Mononuclear cell (primary cell): ENCODE results near the gene ERVK3-1. TPM values are rescaled to one million over a fixed set of nuclear protein-coding genes. Genes with fewer than 3 reads are reported as not detected.
"Not testable (repeated sequence)": the region's sequence is repeated elsewhere in the genome, so short reads cannot be mapped to it uniquely, and the experiment has no call there.

ENCODE experiments used
- H3K27me3 ChIP-seq: 2 replicates; pipeline ENCODE4 v1.6.0; 2011; ENCODE audit warnings: low read length, control low read depth; ENCODE audit not compliant: insufficient read depth
- H3K4me1 ChIP-seq: 2 replicates; pipeline ENCODE4 v1.5.1; 2011; ENCODE audit warnings: mild to moderate bottlenecking, low read length, control low read depth; ENCODE audit not compliant: insufficient read depth
- H3K4me3 ChIP-seq: 2 replicates; pipeline ENCODE4 v1.5.1; 2011; ENCODE audit warnings: mild to moderate bottlenecking, low read length, moderate library complexity
- H3K9me3 ChIP-seq: 2 replicates; pipeline ENCODE4 v1.5.1; 2011; ENCODE audit warnings: low read depth, mild to moderate bottlenecking, control low read depth, low read length
- total RNA-seq: library from RNA; depleted of rRNA; stranded (reverse); fragments of >200 nt; gene quantifications from one replicate; pipeline ENCODE4 v1.2.3, GENCODE V29; 2012

Gene ERVK3-1, protein sequence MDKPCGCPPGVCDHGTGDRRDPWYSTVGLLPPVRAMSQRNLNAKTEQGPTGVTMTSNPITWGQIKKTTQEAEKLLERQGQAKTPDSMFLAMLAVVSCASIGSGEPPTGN
- 124 TPM for total RNA-seq

DNA sequence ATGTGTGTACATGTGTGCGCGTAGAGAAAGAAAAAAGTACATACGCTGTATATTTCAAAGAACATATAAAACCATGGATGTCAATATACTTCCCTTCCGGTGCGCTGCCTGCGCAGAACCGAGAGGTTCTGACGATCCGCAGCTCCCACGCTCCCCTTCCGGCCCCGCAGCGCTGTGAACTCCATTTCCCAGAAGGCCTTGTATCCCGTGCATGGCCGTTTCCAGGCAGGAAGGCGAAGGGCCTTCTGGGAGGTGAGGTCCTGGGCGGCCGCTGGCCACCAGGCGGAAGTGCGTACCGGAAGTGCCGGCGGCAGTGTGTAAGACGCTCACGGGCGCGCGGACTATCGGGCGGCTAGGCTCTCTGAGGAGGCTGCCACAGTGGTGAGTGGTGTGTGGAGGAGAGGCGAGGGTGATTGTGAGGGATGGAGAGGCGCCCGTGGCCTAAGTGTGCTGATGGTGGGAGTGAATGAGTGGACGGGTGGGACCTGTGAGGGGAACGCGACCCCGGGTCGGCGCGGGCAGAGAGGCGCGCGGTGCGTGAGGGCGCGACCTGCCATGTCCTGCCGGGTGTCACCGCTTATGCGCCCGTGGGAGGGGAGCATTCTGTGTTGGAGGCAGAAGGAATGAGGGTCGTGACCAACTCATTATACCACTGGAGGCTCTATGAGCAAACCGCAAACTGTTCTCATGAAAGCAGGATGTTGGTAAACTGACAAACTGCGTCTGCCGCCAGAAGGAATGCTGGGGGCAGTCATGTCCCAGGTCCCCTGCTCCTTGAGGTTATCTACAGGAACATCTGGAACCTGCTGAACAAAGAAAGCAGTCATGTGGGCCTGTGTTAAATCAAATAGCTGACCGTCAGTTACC is at the start of gene ERVK3-1:
TSS of gene ERVK3-1 (plus strand) at position 313 of the 867 bp plus-strand sequence. CDS start 6,792 bp downstream, outside the sequence.
- no peaks in the 10 kb centered on the region for H3K27me3 ChIP-seq
- peaks cover 5% of the 10 kb centered on the region for H3K9me3 ChIP-seq
- peak within 1 kb of the TSS; percentile 86 for H3K4me3 ChIP-seq
- peaks cover 15% of the 10 kb centered on the region for H3K4me1 ChIP-seq

DNA sequence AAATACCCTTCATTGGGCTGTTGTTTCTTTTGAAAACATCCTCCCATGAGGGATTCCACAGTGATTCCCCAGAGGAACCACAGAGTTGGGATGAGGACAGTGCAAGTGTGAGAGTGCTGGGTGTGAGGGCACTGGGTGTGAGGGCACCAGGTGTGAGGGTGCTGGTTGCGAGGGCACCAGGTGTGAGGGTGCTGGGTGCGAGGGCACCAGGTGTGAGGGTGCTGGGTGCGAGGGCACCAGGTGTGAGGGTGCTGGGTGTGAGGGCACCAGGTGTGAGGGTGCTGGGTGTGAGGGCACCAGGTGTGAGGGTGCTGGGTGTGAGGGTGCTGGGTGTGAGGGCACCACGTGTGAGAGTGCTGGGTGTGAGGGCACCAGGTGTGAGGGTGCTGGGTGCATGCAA is 46.9 kb upstream of the ERVK3-1 start:
- H3K4me1 ChIP-seq, H3K27me3 ChIP-seq, H3K4me3 ChIP-seq: not testable (repeated sequence)
- H3K9me3 ChIP-seq = peaks cover 83% of the 10 kb centered on the region

DNA sequence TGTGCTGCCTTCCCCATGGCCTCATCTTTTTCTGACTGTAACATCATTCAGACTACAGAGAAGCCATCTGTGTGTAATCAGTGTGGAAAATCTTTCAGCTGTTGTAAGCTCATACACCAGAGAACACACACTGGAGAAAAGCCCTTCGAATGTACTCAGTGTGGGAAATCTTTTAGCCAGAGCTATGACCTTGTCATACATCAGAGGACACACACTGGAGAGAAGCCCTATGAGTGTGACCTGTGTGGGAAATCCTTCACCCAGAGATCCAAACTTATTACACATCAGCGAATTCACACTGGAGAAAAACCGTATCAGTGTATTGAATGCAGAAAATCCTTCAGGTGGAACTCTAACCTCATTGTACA is 43.6 kb upstream of the ERVK3-1 start:
- no peaks in the 10 kb centered on the region for H3K4me1 ChIP-seq
- H3K9me3 ChIP-seq = peaks cover 83% of the 10 kb centered on the region
- no peaks in the 10 kb centered on the region for H3K27me3 ChIP-seq
- no peak overlapping the region for H3K4me3 ChIP-seq

DNA sequence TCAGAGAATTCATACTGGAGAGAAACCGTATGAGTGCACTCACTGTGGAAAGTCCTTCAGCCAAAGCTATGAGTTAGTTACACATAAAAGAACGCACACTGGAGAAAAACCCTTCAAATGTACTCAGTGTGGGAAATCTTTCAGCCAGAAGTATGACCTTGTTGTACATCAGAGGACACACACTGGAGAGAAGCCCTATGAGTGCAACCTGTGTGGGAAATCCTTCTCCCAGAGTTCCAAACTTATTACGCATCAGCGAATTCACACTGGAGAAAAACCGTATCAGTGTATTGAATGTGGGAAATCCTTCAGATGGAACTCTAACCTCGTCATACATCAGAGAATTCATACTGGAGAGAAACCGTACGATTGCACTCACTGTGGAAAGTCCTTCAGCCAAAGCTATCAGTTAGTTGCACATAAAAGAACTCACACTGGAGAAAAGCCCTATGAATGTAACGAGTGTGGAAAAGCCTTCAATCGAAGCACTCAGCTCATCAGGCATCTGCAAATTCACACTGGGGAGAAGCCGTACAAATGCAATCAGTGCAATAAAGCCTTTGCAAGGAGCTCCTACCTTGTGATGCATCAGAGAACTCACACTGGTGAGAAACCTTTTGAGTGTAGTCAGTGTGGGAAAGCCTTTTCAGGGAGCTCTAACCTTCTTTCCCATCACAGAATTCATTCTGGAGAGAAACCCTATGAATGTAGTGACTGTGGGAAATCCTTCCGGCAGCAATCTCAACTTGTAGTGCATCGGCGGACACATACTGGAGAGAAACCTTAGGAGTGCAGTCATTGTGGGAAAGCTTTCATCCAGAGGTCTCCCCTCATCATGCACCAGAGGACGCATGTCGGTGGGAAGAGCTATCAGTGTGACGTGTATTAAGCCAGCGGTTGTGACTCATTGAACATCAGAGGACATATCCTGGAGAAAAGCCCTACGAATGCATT is 42.9 kb upstream of the ERVK3-1 start:
- Histone ChIP-seq H3K4me3 (no peak overlapping the region), H3K27me3 (no peaks in the 10 kb centered on the region), H3K9me3 (peaks cover 87% of the 10 kb centered on the region), H3K4me1 (no peaks in the 10 kb centered on the region)

DNA sequence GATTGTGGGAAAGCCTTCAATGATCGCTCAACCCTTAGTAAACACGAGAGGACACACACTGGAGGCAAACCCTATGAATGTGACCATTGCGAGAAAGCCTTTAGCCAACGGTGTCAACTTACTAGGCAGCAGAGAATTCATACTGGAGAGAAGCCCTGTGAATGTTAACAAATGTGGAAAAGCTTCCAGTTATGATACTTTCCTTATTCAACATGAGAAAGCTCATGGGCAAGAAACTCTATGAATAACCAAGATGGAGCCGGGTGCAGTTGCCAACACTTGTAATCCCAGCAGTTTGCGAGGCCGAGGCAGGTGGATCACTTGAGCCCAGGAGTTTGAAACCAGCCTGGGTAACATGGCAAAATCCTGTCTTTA is 42.3 kb upstream of the ERVK3-1 start:
- H3K4me1 ChIP-seq = no peaks in the 10 kb centered on the region
- H3K4me3 ChIP-seq = no peak overlapping the region
- peaks cover 81% of the 10 kb centered on the region for H3K9me3 ChIP-seq
- H3K27me3 ChIP-seq = no peaks in the 10 kb centered on the region

DNA sequence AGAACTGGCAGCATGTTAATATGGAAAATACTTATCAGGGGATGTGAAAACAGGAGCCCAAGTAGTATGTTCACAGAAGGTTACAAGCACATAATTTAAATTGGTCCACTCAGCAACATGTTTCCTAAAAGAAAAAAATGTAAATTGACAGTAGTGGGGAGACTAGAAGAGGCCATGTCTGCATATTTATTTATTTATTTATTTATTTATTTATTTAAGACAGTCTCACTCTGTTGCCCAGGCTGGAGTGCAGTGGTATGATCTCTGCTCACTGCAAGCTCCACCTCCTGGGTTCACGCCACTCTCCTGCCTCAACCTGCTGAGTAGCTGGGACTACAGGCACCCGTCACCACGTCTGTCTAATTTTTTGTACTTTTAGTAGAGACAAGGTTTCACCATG is 40.1 kb upstream of the ERVK3-1 start:
- Histone ChIP-seq H3K4me3 (no peak overlapping the region), H3K27me3 (no peaks in the 10 kb centered on the region), H3K4me1 (no peaks in the 10 kb centered on the region), H3K9me3 (peaks cover 72% of the 10 kb centered on the region)

DNA sequence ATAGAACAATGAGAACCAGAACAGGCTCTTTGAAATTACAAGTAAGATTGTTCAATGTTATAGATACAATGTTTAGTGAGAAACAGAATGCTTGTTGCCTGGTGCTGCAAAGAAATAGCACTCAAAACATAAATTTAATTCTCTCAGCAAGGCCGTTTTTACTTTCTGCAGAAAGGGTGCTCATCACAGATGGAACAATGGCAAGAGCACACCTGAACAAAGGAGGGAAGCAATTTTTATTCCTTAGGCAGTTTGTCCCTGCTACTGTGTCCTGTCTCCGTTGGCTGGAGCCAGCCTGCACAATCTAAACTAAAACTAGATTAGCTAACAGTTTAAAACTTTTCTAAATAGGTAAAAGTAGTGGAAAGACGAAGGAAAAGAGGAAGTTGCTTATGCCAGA is 36.8 kb upstream of the ERVK3-1 start:
- Histone ChIP-seq H3K4me1 (no peaks in the 10 kb centered on the region), H3K9me3 (peaks cover 40% of the 10 kb centered on the region), H3K27me3 (no peaks in the 10 kb centered on the region), H3K4me3 (no peak overlapping the region)

DNA sequence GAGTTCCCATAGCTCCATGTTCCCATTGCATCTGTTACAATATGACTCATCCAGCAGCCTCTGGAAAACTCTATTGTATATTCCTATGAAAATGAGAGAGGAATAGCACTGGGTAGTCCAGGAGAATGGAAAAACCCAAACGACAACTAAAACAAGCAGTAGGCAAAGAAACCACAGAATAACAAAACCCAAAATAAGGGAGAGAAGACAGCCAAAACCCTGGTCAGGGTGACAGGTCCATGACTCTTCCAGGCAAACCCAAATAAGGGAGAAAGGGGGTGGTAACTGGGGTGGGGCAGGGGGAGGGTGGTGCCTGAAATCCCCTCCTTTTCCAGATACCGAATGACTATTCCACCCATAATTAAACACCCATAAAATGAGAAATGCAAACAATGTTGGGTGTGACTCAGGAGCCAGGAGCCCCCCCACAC is 30.4 kb upstream of the ERVK3-1 start:
- Histone ChIP-seq H3K27me3 (no peaks in the 10 kb centered on the region), H3K4me1 (peaks cover 16% of the 10 kb centered on the region), H3K9me3 (peaks cover 3% of the 10 kb centered on the region), H3K4me3 (no peak overlapping the region)

DNA sequence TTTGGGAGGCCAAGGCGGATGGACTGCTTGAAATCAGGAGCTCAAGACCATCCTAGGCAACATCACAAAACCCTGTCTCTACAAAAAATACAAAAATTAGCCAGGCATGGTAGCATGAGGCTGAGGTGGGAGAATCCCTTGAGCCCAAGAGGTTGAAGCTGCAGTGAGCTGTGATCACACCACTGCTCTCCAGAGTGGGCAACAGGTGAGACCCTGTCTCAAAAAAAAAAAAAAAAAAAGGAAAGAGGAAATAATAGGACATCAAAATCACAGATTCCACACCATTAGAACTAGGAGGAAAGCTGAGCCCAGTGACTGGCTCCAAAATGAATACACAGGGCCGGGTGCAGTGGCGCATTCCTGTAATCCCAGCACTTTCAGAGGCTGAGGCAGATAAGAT is 29.6 kb upstream of the ERVK3-1 start:
- Histone ChIP-seq H3K27me3 (no peaks in the 10 kb centered on the region), H3K4me3 (no peak overlapping the region), H3K4me1 (peaks cover 20% of the 10 kb centered on the region), H3K9me3 (no peaks in the 10 kb centered on the region)

DNA sequence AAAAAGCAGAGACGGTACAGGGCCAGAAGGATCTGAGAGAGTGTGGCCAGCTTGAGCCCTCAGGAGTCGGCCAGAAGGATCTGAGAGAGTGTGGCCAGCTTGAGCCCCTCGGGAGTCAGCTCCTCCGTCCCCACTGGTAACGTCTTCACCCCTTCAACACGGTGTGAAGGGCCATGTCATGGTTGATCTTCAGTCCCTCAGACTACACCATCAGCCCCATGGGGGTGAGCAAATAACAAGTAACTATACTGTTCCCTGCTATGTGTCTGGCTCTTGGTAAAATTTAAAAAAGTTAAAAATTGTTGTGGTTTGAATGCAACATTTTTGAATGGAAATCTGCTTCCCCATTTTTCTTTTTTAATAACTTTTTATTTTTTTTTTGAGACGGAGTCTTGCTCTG is 28.0 kb upstream of the ERVK3-1 start:
- Histone ChIP-seq H3K4me3 (no peak overlapping the region), H3K9me3 (no peaks in the 10 kb centered on the region), H3K27me3 (no peaks in the 10 kb centered on the region), H3K4me1 (peaks cover 20% of the 10 kb centered on the region)

DNA sequence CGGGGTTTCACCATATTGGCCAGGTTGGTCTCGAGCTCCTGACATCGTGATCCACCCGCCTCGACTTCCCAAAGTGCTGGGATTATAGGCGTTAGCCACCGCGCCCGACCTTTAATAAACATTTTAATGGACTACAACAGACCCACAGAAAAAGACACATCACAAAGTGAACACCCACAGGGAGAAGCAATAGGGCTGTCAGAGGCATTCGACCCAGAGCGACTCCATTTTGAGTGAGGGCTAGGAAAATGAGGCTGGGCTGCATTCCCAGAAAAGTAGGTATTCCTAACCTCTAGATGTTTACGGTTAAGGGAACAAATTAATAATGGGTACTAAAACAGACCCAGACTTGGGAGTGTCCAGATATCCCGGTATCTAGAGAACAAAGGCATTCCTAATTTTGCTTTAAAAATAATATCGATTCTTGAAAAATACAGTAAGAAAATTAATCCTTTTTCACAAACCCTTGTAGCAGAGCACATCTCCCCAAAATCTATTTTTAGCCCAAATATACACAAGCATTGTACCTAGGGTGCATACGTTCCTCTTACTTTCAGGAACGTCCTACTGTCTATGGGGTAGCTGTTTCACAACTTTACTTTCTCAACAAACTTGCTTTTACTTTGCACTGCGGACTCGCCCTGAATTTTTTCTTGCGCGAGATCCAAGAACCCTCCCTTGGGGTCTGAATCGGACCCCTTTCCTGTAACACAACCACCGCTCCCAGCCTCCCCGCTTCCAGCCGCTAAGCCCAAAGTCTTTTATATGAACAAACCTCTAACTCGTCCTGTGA is 27.2 kb upstream of the ERVK3-1 start:
- peaks cover 20% of the 10 kb centered on the region for H3K4me1 ChIP-seq
- no peaks in the 10 kb centered on the region for H3K27me3 ChIP-seq
- H3K9me3 ChIP-seq = no peaks in the 10 kb centered on the region
- H3K4me3 ChIP-seq = peak overlapping the region; percentile 96

DNA sequence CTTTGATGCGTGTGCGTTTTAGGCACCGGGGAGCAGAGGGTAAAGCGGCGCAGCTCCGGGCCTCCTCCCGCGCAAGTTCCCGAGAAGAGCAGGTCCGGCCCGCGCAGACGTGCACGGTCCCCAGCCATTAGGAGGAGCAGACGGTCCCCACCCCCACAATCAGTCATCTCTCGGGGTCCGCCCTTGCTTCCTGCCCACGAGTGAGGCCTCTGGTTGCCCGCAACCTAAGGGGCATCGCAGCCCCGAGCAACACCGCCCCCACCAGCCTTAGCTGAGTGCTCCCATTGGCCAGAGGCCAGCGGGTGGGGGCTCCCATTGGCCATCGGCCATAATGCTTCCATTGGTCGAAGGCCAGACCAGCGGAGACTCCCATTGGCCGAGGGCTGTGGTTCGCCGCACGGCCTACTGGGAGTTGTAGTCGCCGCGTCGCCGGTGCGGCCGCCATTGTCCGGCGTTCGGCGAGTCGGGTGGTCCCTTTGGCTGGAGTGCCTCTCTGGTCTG is 26.6 kb upstream of the ERVK3-1 start, which contains the start of gene ZNF8:
TSS of gene ZNF8 (plus strand) at position 415 of the 501 bp plus-strand sequence. CDS start 127 bp downstream, outside the sequence.
- Histone ChIP-seq H3K9me3 (no peaks in the 10 kb centered on the region), H3K4me3 (peak within 1 kb of the TSS; percentile 96), H3K27me3 (no peaks in the 10 kb centered on the region), H3K4me1 (peaks cover 20% of the 10 kb centered on the region)

DNA sequence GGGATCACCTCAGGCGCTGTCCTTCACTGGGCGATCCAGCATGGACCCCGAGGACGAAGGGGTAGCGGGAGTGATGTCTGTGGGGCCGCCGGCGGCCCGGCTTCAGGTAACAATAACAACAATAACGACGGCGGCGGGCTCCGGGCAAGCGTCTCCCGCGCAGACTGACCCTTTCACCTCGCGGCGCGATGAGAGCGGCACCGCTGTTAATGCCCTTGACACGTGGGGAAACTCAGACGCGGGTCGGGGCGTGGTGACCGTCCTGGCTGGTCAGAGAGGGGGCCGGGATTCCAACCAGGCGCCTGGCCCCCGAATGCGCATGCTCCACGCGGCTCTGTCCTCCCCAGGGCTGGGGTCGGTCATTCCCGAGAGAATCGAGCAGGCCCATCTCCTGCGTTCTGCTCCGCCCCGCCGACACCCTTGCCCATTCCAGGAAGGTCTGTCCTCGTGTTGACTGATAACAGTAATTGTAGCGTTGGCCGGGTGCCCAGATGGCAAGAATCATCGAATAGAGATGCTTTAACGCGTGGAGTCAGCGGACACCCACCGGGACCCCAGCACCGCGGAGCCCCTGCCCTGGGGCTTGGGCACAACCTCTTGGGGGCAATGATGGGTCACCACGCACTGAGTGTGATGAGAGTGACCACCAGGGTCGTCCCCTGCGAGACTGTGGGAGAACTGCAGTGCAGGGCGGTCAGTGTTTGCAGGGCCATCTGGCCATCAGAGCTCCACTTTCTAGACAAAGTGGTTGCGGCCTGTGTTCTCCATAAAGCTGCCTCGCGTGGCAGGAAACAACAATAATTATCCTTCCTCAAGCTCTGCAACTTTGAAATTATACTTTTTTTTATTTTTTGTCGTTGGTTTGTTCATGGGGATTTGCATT is 25.9 kb upstream of the ERVK3-1 start:
- H3K9me3 ChIP-seq = no peaks in the 10 kb centered on the region
- peaks cover 20% of the 10 kb centered on the region for H3K4me1 ChIP-seq
- no peaks in the 10 kb centered on the region for H3K27me3 ChIP-seq
- peak overlapping the region; percentile 96 for H3K4me3 ChIP-seq
